Measurements from ENCODE around the gene BAX.

BAX gene

DNA sequence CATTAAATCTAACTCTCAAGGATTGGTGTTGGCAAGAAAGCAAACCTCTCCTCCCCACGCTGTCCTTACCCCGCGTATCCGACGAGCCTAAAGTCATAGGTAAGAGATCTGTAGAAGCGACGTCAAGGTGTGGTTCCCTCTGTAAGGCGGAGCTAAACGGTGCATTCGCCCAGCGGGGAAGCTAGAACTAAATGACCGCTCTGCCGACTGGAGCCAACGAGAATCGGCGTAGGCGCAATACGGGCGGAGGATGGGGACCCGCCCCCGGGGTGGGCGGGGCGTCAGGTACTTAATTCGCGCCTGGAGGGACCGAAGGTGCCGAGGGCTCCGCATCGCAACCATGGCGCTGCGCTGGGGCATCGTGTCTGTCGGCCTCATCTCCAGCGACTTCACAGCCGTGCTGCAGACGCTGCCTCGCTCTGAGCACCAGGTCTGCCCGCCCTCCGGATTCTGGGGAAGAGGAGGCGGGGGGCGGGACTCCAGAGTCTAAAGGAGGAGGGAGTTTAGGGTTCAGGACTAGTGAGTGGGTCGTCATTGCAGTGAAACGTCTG lies 21.2 kb upstream of the BAX start, which contains the start of gene DHDH:
Gene DHDH, plus strand, starts transcription at position 318 of the 551 bp plus-strand sequence. Its CDS starts 23 bp downstream, at position 341.
- DNase-seq, result peak; percentile 89

- no peak for DNase-seq
Measured at GRCh38 chr19:48934837-48935236, 19.8 kb upstream of the BAX start.

- DNase-seq, result no peak
Measured at GRCh38 chr19:48935864-48936263, 18.8 kb upstream of the BAX start.

- DNase-seq, result no peak
Measured at GRCh38 chr19:48938256-48938655, 16.4 kb upstream of the BAX start.

DNA sequence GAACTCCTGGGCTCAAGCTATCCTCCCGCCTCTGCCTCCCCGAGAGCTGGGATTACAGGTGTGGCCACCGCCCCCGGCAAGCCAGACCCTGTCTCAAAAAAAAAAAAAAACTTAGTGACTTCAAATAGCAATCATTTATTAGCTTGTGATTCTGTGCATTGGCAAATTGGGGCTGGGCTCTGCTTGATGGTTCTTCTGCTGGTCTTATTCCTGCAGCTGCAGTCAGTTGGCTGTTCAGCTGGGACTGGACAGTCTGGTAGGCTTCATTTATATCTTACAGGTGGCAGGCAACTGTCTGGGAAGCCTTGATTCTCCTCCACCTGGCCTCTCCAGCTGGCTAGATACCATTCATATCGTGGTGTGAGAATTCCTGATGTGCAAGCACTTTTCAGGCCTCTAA lies 13.8 kb upstream of the BAX start:
- no peak for DNase-seq

- DNase-seq, result no peak
Measured at GRCh38 chr19:48943081-48943480, 11.6 kb upstream of the BAX start.

DNA sequence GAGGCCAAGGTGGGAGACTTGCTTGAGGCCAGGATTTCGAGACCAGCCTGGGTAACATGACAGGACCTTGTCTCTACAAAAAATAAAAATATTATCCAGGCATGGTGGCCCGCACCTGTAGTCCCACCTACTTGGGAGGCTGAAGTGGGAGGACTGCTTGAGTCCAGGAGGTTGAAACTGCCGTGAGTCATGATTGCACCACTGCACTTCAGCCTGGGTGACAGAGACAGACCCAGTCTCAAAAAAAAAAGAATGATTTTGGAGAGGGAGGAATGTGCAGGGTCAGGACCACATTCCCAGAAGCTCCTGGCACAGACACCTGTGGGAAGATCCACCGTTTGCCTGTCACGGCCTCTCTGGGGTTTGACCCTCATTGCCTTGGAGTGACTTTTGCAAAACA lies 9.3 kb upstream of the BAX start:
- DNase-seq, result no peak

DNA sequence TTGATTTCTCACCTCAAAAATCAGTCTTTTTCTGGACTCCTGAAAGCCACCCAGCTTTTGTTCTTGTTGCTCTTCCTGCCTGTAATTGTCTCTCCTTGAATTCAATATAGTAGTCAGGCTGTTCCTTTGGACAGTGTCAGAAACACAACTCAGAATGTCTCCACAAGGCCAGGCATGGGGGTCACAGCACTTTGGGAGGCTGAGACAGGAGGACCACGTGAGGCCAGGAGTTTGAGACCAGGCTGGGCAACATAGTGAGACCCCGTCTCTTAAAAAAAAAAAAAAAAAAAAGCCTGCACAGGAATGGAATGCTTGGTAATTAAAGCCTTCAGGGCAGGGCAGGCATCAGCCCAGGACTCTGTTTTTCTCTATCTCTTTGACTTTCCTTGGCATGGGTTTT lies 8.9 kb upstream of the BAX start:
- no peak for DNase-seq

DNA sequence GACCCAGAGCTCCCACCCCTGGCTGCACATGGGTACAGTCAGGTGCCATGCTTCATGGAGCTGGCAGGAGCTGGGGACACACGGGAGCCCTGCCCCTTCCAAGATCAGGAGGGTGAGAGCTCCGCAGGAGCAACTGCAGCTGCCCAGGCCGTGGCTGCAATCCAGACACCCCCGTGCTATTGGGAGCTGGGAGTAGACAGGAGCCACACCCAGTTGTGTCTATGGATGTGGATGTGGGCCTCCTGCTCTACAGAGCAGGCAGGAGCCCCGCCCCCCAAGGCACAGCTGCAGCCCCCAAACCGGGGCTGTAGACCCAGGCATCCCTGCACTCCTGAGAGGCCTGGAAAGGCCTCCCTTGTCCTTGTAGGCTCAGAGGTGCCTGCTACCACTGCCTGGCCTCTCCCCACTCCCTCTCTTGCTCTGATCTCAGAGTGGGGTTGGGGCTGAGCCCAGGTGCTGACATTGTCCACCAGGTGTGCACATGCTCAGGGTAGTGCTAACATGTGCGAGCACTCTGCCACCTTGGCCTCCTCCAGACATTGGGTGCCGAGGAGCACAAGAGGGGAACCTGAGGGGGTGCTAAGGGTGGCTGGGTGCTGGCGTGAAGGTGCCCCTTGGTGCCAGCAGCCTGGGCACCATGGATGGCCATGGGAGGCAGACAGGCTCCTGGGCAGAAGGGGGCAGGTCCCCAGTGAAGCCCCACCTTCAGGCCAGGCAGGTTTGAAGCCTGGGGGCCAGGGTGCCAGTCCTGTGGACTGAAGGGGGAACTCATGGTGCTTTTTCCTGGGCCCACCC lies 8.0 kb upstream of the BAX start:
- DNase-seq, result no peak

GRCh38 chr19:48947258-48947542 lies 7.5 kb upstream of the BAX start:
- DNase-seq, result no peak

DNA sequence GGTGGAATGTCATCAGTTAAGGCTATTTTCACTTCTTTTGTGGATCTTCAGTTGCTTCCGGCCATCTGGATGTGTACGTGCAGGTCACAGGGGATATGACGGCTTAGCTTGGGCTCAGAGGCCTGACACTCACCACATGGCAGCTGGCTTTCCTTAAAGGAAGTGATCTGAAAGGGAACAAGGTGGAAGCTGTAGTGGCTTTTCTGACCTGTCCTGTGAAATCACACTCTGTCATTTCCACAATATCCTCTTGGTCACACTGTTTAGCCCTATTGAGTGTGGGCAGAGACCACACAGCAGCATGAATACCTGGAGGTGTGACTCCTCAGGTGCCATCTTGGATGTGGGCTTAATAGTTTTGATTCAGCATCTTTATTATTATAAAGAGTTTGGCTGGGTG lies 4.5 kb upstream of the BAX start:
- no peak for DNase-seq

GRCh38 chr19:48950830-48951519 lies 3.7 kb upstream of the BAX start:
- DNase-seq, result no peak

DNA sequence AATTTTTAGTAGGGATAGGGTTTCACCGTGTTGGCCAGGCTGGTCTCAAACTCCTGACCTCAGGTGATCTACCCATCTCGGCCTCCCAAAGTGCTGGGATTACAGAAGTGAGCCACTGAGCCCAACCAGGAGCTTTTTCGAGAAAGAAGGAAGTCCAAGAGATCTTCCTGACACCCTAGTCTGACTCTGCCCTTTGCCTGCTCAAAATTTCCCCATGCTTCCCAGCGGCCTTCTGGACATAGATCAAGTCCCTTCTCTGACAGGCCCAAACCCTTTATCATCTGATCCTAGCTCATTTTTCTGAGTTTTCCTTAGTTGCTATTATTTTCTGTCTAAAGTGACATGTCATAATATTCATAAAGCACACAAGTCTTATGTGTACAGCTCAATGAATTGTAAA lies 1.5 kb upstream of the BAX start:
- no peak for DNase-seq

GRCh38 chr19:48953990-48954594 lies 583 bp upstream of the BAX start:
- DNase-seq, result no peak

GRCh38 chr19:48955308-48955958 lies 758 bp downstream of the BAX start:
- no peak for DNase-seq

DNA sequence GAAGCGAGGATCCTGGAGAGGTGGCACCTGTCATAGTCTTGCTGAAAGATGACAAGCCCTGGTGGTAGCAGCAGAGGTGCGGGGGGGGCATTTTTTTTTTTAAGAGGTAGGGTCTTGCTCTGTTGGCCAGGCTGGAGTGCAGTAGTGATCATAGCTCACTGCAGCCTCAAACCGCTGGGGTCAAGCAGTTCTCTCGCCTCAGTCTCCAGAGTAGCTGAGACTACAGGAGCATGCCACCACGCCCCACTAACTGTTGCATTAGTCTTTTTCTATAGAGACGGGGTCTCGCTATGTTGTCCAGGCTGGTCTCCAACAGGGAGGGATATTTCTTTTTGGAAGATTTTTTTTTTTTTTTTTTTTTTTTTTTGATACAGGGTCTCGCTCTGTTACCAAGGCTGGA lies 3.3 kb downstream of the BAX start:
- no peak for DNase-seq

GRCh38 chr19:48959341-48960239 lies 4.9 kb downstream of the BAX start:
- no peak for DNase-seq

- no peak for DNase-seq
Measured at GRCh38 chr19:48961051-48961649, 6.5 kb downstream of the BAX start.

DNA sequence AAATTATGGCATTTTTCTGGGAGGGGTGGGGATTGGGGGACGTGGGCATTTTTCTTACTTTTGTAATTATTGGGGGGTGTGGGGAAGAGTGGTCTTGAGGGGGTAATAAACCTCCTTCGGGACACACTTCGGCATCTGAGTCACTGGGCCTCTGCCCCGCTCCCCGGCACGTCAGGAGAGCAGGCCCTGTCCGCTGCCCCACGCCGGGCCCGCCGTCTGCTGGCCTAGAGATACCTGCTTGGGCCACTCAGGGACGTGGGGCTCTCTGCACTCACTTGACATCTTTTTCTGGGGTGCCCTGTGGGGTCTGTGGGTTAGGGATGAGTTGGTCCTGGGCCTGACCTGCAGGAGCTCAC lies 7.0 kb downstream of the BAX start:
- DNase-seq, result no peak

DNA sequence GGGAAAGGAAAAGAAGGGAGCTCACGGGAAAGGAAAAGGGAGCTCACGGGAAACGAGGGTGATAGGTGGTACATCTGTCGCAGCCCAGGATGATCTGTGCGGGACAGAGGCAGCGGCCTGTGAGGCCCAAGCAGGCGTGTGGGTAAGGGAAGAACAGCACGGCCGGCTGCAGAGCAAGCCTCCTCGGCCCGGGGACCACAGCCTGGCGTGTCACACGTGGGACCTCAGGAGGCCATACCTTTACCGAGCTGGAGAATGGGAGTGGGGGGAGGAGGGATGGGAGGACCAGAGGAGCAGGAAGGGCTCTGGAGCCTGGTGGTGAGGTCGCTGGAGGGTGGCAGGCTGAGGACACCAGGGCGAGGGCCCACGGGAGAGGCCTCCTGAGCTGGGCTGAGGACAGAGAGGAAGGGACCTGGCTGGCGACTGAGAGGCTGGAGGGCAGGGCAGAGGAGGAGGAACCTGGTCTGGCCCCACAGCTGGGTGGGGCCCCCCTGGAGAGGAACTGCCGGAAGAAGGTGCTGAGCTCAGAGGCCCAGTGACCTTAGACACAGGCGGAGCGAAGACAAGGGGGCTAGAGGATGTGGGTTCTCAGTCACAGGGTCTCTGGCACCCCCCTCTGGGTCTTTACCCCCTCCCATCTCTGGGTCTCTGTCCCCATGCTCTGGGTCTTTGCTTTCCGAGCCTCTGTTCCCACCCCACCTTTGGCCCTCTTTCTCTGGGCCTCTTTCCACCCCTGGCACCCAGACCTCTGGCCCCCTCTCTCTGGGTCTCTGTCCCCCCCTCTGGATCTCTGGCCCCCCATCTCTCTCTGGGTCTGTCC lies 7.6 kb downstream of the BAX start:
- peak; percentile 30 for DNase-seq

DNA sequence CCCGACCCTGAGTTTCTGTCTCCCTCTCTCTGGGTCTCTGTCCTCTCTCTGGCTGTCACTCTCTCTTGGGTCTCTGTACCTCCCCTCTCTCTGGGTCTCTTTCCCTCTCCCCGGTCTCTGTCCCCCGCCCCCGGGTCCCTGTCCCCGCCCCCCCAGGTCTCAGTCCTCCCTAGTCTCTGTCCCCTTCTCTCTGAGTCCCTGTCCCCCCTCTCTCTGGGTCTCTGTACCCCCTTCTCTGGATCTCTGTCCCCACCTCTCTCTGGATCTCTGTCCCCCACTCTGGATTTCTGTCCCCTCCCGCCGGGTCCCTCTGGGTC lies 8.1 kb downstream of the BAX start:
- no peak for DNase-seq
